B cell (primary cell): ENCODE measurements around the gene HDHD5. TPM values are rescaled to one million over a fixed set of nuclear protein-coding genes. Genes with fewer than 3 reads are reported as not detected.

Experiments
- ATAC-seq: fragments of 200-7000 bp; cut with Tn5 transposase; one replicate; pipeline ENCODE4 v1.10.0; 2021; ENCODE audit warnings: low read depth, mild to moderate bottlenecking, moderate number of reproducible peaks, moderate library complexity
- CTCF ChIA-PET: fragments of 350-600 bp; sonication (Branson Sonifier 250); formaldehyde crosslinking; loops from one replicate; lab custom pipeline; 2021; ENCODE audit warnings: antibody characterized with exemption, inconsistent platforms; lab: Charles Lee
- POLR2A ChIA-PET: fragments of 350-600 bp; sonication (Branson Sonifier 250); formaldehyde crosslinking; loops from one replicate; lab custom pipeline; 2021; ENCODE audit warnings: antibody characterized with exemption; lab: Charles Lee
- DNase-seq: peaks from one replicate; pipeline ENCODE4 v3.0.0; 2013
- H2AFZ ChIP-seq: 2 replicates; pipeline ENCODE4 v1.6.1; 2012; ENCODE audit warnings: mild to moderate bottlenecking, low read depth, low read length; ENCODE audit not compliant: insufficient read depth, poor library complexity, severe bottlenecking
- H3K27ac ChIP-seq, 2 donors: 1 replicate in 1 of 2; 2 replicates in 1 of 2; pipeline ENCODE4 v1.5.1; 2012 to 2013; ENCODE audit warnings: low read length in 2 of 2, mild to moderate bottlenecking in 2 of 2, moderate library complexity in 1 of 2
- H3K27me3 ChIP-seq, 4 experiments: fragments of 200-600 bp in 1 of 4; sonication (generic) in 1 of 4; replicated peaks in 1 of 4; 1 replicate in 2 of 4; 2 replicates in 2 of 4; pipeline versions ENCODE4 v1.6.1 to v1.7.0; 2013 to 2016; ENCODE audit warnings: low read length in 3 of 4, mild to moderate bottlenecking in 2 of 4, mixed read lengths in 1 of 4, moderate library complexity in 1 of 4; ENCODE audit not compliant: insufficient read depth in 4 of 4, control insufficient read depth in 3 of 4; ENCODE audit errors: control extremely low read depth in 1 of 4
- H3K36me3 ChIP-seq, 2 experiments: replicated peaks in 1 of 2; 1 replicate in 1 of 2; 2 replicates in 1 of 2; pipeline versions ENCODE4 v1.6.1 to v1.7.1; 2013; ENCODE audit warnings: low read length in 1 of 2; ENCODE audit not compliant: insufficient read depth in 2 of 2, control insufficient read depth in 1 of 2; ENCODE audit errors: control extremely low read depth in 1 of 2, extremely low read depth in 1 of 2
- H3K4me1 ChIP-seq, 2 donors: fragments of 200-600 bp in 1 of 2; sonication (generic) in 1 of 2; 1 replicate in 1 of 2; 2 replicates in 1 of 2; pipeline versions ENCODE4 v1.5.1 to v1.6.1; 2013 to 2017; ENCODE audit warnings: low read length in 2 of 2; ENCODE audit not compliant: control insufficient read depth in 2 of 2, insufficient read depth in 2 of 2
- H3K4me2 ChIP-seq: replicated peaks from 2 replicates; pipeline ENCODE3; 2012; ENCODE audit warnings: mild to moderate bottlenecking, low read depth, low read length; ENCODE audit not compliant: poor library complexity, severe bottlenecking
- H3K4me3 ChIP-seq, 5 experiments: fragments of 200-600 bp in 1 of 5; sonication (generic) in 1 of 5; 1 replicate in 3 of 5; 2 replicates in 2 of 5; pipeline versions ENCODE4 v1.5.1 to v1.7.0; 2011 to 2016; ENCODE audit warnings: low read length in 4 of 5, mild to moderate bottlenecking in 4 of 5, low read depth in 2 of 5, control low read depth in 1 of 5, moderate library complexity in 1 of 5; ENCODE audit not compliant: insufficient read depth in 1 of 5; ENCODE audit errors: control extremely low read depth in 1 of 5, extremely low read depth in 1 of 5
- H3K79me2 ChIP-seq: fragments of 200-600 bp; sonication (generic); one replicate; pipeline ENCODE4 v1.6.0; 2016; ENCODE audit warnings: low read length; ENCODE audit not compliant: control insufficient read depth, insufficient read depth
- H3K9ac ChIP-seq: fragments of 200-600 bp; sonication (generic); 2 replicates; pipeline ENCODE4 v1.6.1; 2017; ENCODE audit warnings: mild to moderate bottlenecking, low read length, moderate library complexity
- H3K9me3 ChIP-seq, 3 donors: one replicate each; pipeline versions ENCODE4 v1.6.1 to v1.7.1; 2013; ENCODE audit warnings: low read length in 2 of 3; ENCODE audit not compliant: control insufficient read depth in 2 of 3, insufficient read depth in 1 of 3; ENCODE audit errors: control extremely low read depth in 1 of 3
- H4K20me1 ChIP-seq: 2 replicates; pipeline ENCODE4 v1.6.0; 2012; ENCODE audit warnings: mild to moderate bottlenecking, low read length; ENCODE audit not compliant: insufficient read depth, control insufficient read depth, poor library complexity, severe bottlenecking
- H3K27ac Mint-ChIP-seq: one replicate; pipeline ENCODE4 v1.8.0; 2021; ENCODE audit warnings: mixed read lengths
- H3K27me3 Mint-ChIP-seq: one replicate; pipeline ENCODE4 v1.8.0; 2021; ENCODE audit warnings: mixed read lengths
- H3K4me1 Mint-ChIP-seq: one replicate; pipeline ENCODE4 v1.8.0; 2021; ENCODE audit warnings: mixed read lengths
- H3K4me3 Mint-ChIP-seq: one replicate; pipeline ENCODE4 v1.8.0; 2021; ENCODE audit warnings: mixed read lengths
- H3K9me3 Mint-ChIP-seq: one replicate; pipeline ENCODE4 v1.8.0; 2022; ENCODE audit warnings: mixed read lengths; ENCODE audit not compliant: insufficient read depth
- EZH2 ChIP-seq: IDR thresholded peaks from 2 replicates; pipeline ENCODE4 v1.6.1; 2012; ENCODE audit warnings: borderline replicate concordance, low read depth, mild to moderate bottlenecking, moderate library complexity, low read length; ENCODE audit not compliant: insufficient read depth, poor library complexity, severe bottlenecking
- WGBS: methylation state at CpG from one replicate; pipeline ENCODE4 v1.1.5; 2013; ENCODE audit warnings: missing lambda C conversion rate; ENCODE audit not compliant: insufficient coverage; 5-methylcytosine and 5-hydroxymethylcytosine counted together
- intact Hi-C: fragments of 100-400 bp; cut with micrococcal nuclease; formaldehyde crosslinking; loops from one replicate; pipeline ENCODE4 v1.10.0; 2022
- polyA plus RNA-seq: library from polyadenylated mRNA; depleted of rRNA; stranded (reverse); fragments of >200 nt; gene quantifications from 2 replicates; pipeline ENCODE4 v1.2.3, GENCODE V29; 2012
- total RNA-seq, 2 donors: library from RNA; stranded (reverse); fragments of 120-200 nt in 1 of 2; gene quantifications; 1 replicate in 1 of 2; 2 replicates in 1 of 2; pipeline versions ENCODE4 v1.2.3 to v1.2.4, GENCODE V29; 2013 to 2022
- TF ChIP-seq, protein P1 (sequence below): fragments of 200-600 bp; IDR thresholded peaks from one replicate; pipeline ENCODE4 v1.8.0; 2022; ENCODE audit warnings: antibody characterized with exemption, mild to moderate bottlenecking

HDHD5 gene
- total and polyA plus RNA-seq, 2 donors (not counting 1 experiment from before 2014, with no cell fraction given): 17.7 to 37.7 TPM

- Mint-ChIP-seq H3K4me1 (peaks cover 3% of the 10 kb centered on the region), H3K27me3 (no peaks in the 10 kb centered on the region), H3K9me3 (no peaks in the 10 kb centered on the region), H3K27ac (no peak overlapping the region), H3K4me3 (no peak overlapping the region)
- Histone ChIP-seq H3K4me2 (no peak overlapping the region), H3K4me3 (no peak overlapping the region), H3K36me3 (no peaks in the 10 kb centered on the region), H3K27ac (no peak overlapping the region), H3K4me1 (peaks cover 0 to 3% of the 10 kb centered on the region in 2 donors), H3K9me3 (no peaks in the 10 kb centered on the region), H4K20me1 (no peaks in the 10 kb centered on the region), H3K27me3 (no peaks in the 10 kb centered on the region), H3K79me2 (no peaks in the 10 kb centered on the region), H2AFZ (no peak overlapping the region), H3K9ac (no peak overlapping the region)
- intact Hi-C loops: no loop called here
- POLR2A ChIA-PET: no interaction called here
- CTCF ChIA-PET: no interaction called here
- 100% methylated on average over 1 of the region's 1 CpG for WGBS
- ATAC-seq (no peak), DNase-seq (no peak)
- TF ChIP-seq, protein P1, sequence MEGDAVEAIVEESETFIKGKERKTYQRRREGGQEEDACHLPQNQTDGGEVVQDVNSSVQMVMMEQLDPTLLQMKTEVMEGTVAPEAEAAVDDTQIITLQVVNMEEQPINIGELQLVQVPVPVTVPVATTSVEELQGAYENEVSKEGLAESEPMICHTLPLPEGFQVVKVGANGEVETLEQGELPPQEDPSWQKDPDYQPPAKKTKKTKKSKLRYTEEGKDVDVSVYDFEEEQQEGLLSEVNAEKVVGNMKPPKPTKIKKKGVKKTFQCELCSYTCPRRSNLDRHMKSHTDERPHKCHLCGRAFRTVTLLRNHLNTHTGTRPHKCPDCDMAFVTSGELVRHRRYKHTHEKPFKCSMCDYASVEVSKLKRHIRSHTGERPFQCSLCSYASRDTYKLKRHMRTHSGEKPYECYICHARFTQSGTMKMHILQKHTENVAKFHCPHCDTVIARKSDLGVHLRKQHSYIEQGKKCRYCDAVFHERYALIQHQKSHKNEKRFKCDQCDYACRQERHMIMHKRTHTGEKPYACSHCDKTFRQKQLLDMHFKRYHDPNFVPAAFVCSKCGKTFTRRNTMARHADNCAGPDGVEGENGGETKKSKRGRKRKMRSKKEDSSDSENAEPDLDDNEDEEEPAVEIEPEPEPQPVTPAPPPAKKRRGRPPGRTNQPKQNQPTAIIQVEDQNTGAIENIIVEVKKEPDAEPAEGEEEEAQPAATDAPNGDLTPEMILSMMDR: no peak
- TF ChIP-seq EZH2: no peak
These were observed 28.9 kb downstream of the HDHD5 start for GRCh38 chr22:17130199-17130598.

DNA sequence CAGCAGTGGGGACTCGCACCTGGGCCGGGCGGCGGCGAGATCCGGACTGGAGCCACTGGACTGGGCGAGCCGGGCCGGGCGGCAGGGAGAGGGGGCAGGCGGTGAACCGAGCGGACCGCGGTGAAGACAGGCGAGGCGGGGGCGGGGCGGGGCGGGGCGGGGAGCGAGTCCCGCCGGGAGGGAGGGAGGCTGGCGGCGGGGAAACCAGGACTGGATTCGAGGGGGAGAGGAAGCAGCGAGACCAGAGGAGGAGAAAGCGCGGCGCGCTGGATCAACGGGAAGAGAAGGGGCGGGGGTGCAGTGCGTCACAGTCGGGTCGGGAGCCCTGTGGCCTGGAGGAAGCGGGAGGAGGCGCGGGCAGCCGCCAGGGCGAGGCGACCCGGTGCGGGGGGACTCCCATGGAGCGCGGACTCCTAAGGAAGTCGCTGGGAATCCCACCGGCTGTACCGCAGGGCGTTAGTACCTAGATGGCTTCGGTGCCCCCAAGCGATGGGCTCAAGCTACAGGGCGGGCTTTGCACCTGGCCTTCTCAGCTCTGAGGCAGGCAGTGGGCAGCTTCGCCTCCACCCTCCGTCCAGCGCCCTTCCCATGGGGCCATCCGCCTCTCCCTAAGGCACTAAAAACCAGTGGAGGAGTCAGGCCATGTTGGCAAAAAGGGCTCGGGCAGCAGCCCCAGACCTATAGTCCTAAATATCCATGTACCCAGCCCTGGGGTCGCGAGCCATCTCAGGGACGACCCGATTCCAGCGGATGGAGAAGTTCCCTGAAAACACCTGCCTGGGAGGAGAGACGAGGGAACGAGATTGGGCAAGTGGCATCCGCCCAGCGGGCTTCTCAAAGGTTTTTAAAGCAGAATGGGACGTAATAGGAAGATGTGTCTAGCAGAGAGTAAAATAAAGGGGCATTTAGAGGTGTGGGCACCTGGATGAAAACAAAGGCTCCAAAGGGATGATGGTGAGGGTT lies 37.6 kb downstream of the HDHD5 start, which contains the start of gene TMEM121B:
TSS of gene TMEM121B (minus strand) at position 128 of the 963 bp plus-strand sequence. CDS start 233 bp downstream, outside the sequence.
- H3K36me3 ChIP-seq: no peaks in the 10 kb centered on the region
- peak within 1 kb of the TSS; percentile 35 for H3K9ac ChIP-seq
- H2AFZ ChIP-seq: peak within 1 kb of the TSS; percentile 28
- ATAC-seq (no peak), DNase-seq (no peak)
- CTCF ChIA-PET: no interaction called here
- no peaks in the 10 kb centered on the region for H4K20me1 ChIP-seq
- H3K27me3 Mint-ChIP-seq: peaks cover 22% of the 10 kb centered on the region
- H3K4me3 Mint-ChIP-seq: peak within 1 kb of the TSS; percentile 69
- H3K4me3 ChIP-seq: peak within 1 kb of the TSS in 3 of 5 experiments; percentile 11 to 41 (median 30)
- no peak within 1 kb of the TSS for H3K27ac Mint-ChIP-seq
- intact Hi-C loops: no loop called here
- peaks cover 0 to 14% (median 0%) of the 10 kb centered on the region in 3 donors for H3K9me3 ChIP-seq
- TF ChIP-seq, protein P1: no peak
- TF ChIP-seq EZH2: no peak
- no peak within 1 kb of the TSS for H3K27ac ChIP-seq
- H3K4me1 ChIP-seq: peaks cover 34% of the 10 kb centered on the region in 2 donors
- no peaks in the 10 kb centered on the region for H3K9me3 Mint-ChIP-seq
- no peaks in the 10 kb centered on the region for H3K79me2 ChIP-seq
- WGBS: 12% methylated on average over 54 of the region's 69 CpGs
- POLR2A ChIA-PET: no interaction called here
- H3K4me1 Mint-ChIP-seq: peaks cover 33% of the 10 kb centered on the region
- H3K27me3 ChIP-seq: peaks cover 0 to 38% (median 13%) of the 10 kb centered on the region in 4 experiments
- H3K4me2 ChIP-seq: peak within 1 kb of the TSS; percentile 84
